HG02973 (cell line): Measurements from ENCODE around the gene PTPRN2.

Source experiments
- ATAC-seq: cut with Tn5 transposase; IDR thresholded peaks from one replicate; pipeline ENCODE4 v1.9.1; 2021; ENCODE audit warnings: moderate library complexity; ENCODE audit not compliant: unreplicated experiment

Gene PTPRN2

GRCh38 chr7:157529768-157530560, 1057.7 kb downstream of the PTPRN2 start:
- no peak for ATAC-seq

GRCh38 chr7:157528785-157529341, 1058.8 kb downstream of the PTPRN2 start:
- no peak for ATAC-seq

GRCh38 chr7:157527686-157528085, 1059.9 kb downstream of the PTPRN2 start:
- ATAC-seq: no peak

GRCh38 chr7:157526913-157527634, 1060.5 kb downstream of the PTPRN2 start:
- no peak for ATAC-seq

- ATAC-seq: no peak
These were observed 1061.4 kb downstream of the PTPRN2 start for GRCh38 chr7:157526005-157526912.

- no peak for ATAC-seq
These were observed 1062.1 kb downstream of the PTPRN2 start for GRCh38 chr7:157525491-157525915.

GRCh38 chr7:157524731-157525130, 1062.9 kb downstream of the PTPRN2 start:
- no peak for ATAC-seq

- ATAC-seq: no peak
These were observed 1063.7 kb downstream of the PTPRN2 start for GRCh38 chr7:157523766-157524421.

GRCh38 chr7:157523371-157523765, 1064.3 kb downstream of the PTPRN2 start:
- no peak for ATAC-seq

GRCh38 chr7:157522954-157523353, 1064.7 kb downstream of the PTPRN2 start:
- ATAC-seq: no peak

GRCh38 chr7:157522189-157522588, 1065.4 kb downstream of the PTPRN2 start:
- no peak for ATAC-seq

GRCh38 chr7:157521752-157522151, 1065.9 kb downstream of the PTPRN2 start:
- ATAC-seq: no peak

- no peak for ATAC-seq
These were observed 1066.4 kb downstream of the PTPRN2 start for GRCh38 chr7:157521061-157521731.

- ATAC-seq: no peak
These were observed 1067.4 kb downstream of the PTPRN2 start for GRCh38 chr7:157520249-157520648.

GRCh38 chr7:157519798-157520244, 1067.8 kb downstream of the PTPRN2 start:
- no peak for ATAC-seq

- no peak for ATAC-seq
These were observed 1068.4 kb downstream of the PTPRN2 start for GRCh38 chr7:157519246-157519645.

GRCh38 chr7:157518514-157519175, 1069.0 kb downstream of the PTPRN2 start:
- no peak for ATAC-seq

- ATAC-seq: no peak
These were observed 1069.7 kb downstream of the PTPRN2 start for GRCh38 chr7:157517782-157518513.
